GM12878 (cell line): Measurements from ENCODE around the gene TRAPPC11. TPM values are rescaled to one million over a fixed set of nuclear protein-coding genes. Genes with fewer than 3 reads are reported as not detected.

Experiments
- BCLAF1 ChIP-seq: fragments of 450-650 bp; IDR thresholded peaks from 2 replicates; pipeline ENCODE4 v1.6.1; 2017; ENCODE audit warnings: antibody characterized with exemption, mild to moderate bottlenecking, moderate library complexity
- CBFB ChIP-seq: IDR thresholded peaks from 2 replicates; pipeline ENCODE4 v1.6.1; 2016; ENCODE audit warnings: antibody characterized with exemption, low read depth
- FOXM1 ChIP-seq: IDR thresholded peaks from 2 replicates; pipeline ENCODE4 v1.6.1; 2012; ENCODE audit warnings: low read depth, mild to moderate bottlenecking, inconsistent platforms, low read length, moderate library complexity
- MEF2B ChIP-seq: fragments of 450-650 bp; IDR thresholded peaks from 2 replicates; pipeline ENCODE4 v1.6.1; 2018; ENCODE audit warnings: mild to moderate bottlenecking, moderate library complexity; ENCODE audit not compliant: partially characterized antibody, poor library complexity, severe bottlenecking
- MYB ChIP-seq: fragments of 150-350 bp; IDR thresholded peaks from 2 replicates; pipeline ENCODE4 v1.6.1; 2014; ENCODE audit warnings: mild to moderate bottlenecking, low read depth, low read length, borderline replicate concordance
- NKRF ChIP-seq: fragments of 450-650 bp; conservative IDR thresholded peaks from 2 replicates; pipeline ENCODE4 v1.6.1; 2017; ENCODE audit warnings: mild to moderate bottlenecking, moderate library complexity
- PBX3 ChIP-seq: IDR thresholded peaks from 2 replicates; pipeline ENCODE4 v1.6.1; 2011; ENCODE audit warnings: mild to moderate bottlenecking, low read depth, low read length, moderate library complexity; ENCODE audit not compliant: insufficient replicate concordance
- POLR2AphosphoS5 ChIP-seq: IDR thresholded peaks from 2 replicates; pipeline ENCODE4 v1.6.1; 2011; ENCODE audit warnings: mild to moderate bottlenecking, low read length, inconsistent platforms
- SIN3A ChIP-seq: IDR thresholded peaks from 2 replicates; pipeline ENCODE4 v1.6.1; 2012; ENCODE audit warnings: low read depth, low read length, improper control_type of control experiment
- SMC3 ChIP-seq: IDR thresholded peaks from 2 replicates; pipeline ENCODE4 v1.6.1; 2011; ENCODE audit warnings: low read length, improper control_type of control experiment, borderline replicate concordance
- polyA plus RNA-seq, 11 experiments: library from polyadenylated mRNA; depleted of rRNA in 4 of 11; unstranded in 6 of 11; stranded (reverse) in 5 of 11; fragments of >200 nt; fragmentation: Nextera tagmentation in 4 of 11; fragmentation: Illumina TruSeq in 1 of 11; extraction: Ambion mirVana in 4 of 11; extraction: Trizol in 1 of 11; gene quantifications; 1 replicate in 1 of 11; 2 replicates in 10 of 11; pipeline versions ENCODE4 v1.2.1 to v1.2.3, GENCODE V29; 2011 to 2016; ENCODE audit warnings: inconsistent platforms in 2 of 11, missing spikeins in 2 of 11, low read depth in 1 of 11
- total RNA-seq, 4 experiments: library from RNA; depleted of rRNA in 3 of 4; stranded (reverse); fragments of >200 nt in 3 of 4; fragmentation: Illumina TruSeq in 1 of 4; extraction: Trizol in 1 of 4; gene quantifications; 2 replicates each; pipeline versions ENCODE4 v1.2.1 to v1.2.3, GENCODE V29; 2013 to 2021

TRAPPC11 gene
- total and polyA plus RNA-seq, 10 of the 15 experiments (the other 5 are each of a cell fraction or from before 2014, with no cell fraction given) = 7.3 to 40.5 (median 22.3) TPM

- TF ChIP-seq PBX3 (no peak), CBFB (no peak), SMC3 (no peak), FOXM1 (no peak), MYB (no peak), BCLAF1 (no peak), SIN3A (no peak), MEF2B (no peak), NKRF (no peak), POLR2AphosphoS5 (no peak)
Observed at GRCh38 chr4:183702492-183702891, 43.4 kb downstream of the TRAPPC11 start (continued).
